GM18517 (cell line): ENCODE data around the gene ZNF160.
"Not testable (repeated sequence)": the region's sequence is repeated elsewhere in the genome, so short reads cannot be mapped to it uniquely, and the experiment has no call there.

Source experiments
- ATAC-seq: cut with Tn5 transposase; IDR thresholded peaks from one replicate; pipeline ENCODE4 v1.9.1; 2021; ENCODE audit warnings: mild to moderate bottlenecking, moderate library complexity; ENCODE audit not compliant: unreplicated experiment

The ZNF160 gene

GRCh38 chr19:53103234-53104203 lies at the start of gene ZNF160:
Gene ZNF160, minus strand, starts transcription at chr19:53103422. Its CDS starts 17,146 bp downstream, at chr19:53086276.
- peak; percentile 63 for ATAC-seq

GRCh38 chr19:53147645-53148044 lies 44.4 kb upstream of the ZNF160 start:
- no peak for ATAC-seq

- ATAC-seq: no peak
Observed at GRCh38 chr19:53140351-53140750, 37.1 kb upstream of the ZNF160 start.

DNA sequence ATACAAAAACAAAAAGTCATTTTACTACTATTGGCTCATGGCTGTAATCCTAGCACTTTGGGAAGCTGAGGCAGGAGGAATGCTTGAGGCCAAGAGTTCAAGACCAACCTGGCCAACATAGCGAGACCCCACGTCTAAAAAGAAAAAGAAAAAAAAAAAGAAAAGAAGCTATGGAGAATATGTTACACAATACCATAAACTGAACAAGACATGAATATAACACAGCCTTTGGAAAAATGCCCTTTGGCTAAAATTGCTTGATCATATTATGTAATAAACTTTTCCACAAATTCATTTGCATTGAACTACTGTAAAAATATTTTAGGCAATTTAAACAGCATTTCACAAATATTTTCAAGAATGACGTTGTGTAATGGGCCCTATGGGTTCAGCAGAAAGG lies 33.2 kb upstream of the ZNF160 start:
- ATAC-seq: no peak

DNA sequence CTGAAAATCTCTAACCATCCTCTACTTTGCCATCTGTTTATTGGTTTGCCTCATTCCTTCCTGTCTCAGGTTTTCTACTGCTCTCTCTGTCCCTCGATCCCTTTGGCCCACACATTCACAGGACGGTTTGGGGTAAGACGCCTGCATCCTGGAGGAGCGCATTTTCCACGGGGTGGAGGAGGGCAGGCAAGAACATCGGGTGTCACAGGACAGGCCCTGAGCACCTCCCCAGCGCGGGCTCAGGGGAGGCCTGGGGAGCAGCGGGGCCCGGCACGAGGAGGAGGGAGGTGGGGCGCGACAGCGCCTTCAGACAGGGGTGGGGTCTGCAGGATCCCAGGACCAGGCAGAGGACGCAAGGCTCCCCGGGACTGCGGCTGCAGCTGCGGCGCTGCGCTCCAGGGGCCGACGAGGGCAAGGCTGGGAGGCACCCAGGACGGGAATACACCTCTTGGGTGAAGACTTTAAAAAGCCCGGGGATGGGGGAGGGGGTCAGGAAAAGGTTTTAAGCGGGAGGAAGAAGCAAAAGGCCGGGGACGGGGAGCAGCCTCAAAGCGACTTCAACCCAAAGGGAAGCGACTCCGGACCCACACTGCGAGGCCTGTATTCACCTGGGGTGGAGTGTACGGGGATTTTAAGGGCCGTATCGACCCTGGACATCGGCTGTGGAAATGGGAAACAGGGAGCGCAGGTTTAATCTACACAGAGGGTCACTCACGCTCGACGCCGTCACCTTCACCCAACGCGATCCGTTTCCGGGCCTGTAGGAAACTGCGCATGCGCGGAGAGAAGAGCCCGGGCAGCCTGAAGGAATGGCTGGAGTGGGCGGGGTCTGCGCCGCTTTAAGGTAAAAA lies 29.1 kb upstream of the ZNF160 start, which contains the start of gene ZNF415:
Gene ZNF415, minus strand, starts transcription at position 770 of the 851 bp plus-strand sequence. CDS start 10,234 bp downstream, outside the sequence.
- ATAC-seq: no peak

GRCh38 chr19:53131727-53132126 lies 28.5 kb upstream of the ZNF160 start:
- ATAC-seq: no peak

DNA sequence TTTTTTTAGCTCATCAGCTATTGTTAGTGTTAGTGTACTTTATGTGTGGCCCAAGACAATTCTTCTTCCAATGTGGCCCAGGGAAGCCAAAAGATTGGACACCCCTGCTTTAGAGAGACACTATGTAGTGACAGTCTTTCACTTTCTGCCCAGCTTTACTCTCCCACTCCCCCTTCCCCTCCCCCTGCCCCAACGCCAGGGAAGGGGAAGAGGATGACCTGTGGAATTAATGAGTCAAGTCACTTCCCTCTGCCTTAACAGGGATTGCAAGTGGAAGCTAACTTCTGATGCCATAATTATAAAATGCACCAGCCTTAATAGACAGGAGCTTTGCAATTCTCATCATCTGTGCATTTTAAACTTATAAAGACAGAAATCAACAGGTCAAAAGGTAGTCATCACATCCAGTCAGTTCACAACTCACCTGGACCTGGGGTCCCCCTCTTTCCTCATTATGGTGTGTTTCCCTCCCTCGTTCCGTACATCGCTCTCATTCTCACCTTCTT lies 27.9 kb upstream of the ZNF160 start:
- ATAC-seq: no peak

- ATAC-seq: no peak
Observed at GRCh38 chr19:53130506-53130905, 27.3 kb upstream of the ZNF160 start.

- not testable (repeated sequence) for ATAC-seq
Observed at GRCh38 chr19:53126733-53127526, 23.7 kb upstream of the ZNF160 start.

DNA sequence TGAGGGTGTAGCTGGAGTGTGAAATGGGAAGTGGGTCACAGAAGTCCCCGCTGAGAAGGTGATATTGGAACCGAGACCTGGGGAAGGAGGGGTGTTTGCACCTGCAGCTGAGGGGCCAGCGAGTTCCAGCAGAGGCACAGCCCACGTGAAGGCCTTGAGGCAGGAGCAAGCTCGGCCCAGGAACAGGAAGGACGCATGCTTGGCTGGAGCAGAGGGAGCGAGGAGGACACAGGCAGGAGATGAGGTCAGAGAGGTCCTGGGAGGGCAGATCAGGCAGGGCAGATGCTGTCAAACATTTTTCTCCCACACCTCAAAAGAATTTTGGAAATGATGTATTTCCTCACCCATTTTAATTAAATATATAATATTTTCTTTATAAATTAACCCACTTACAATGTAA lies 20.2 kb upstream of the ZNF160 start:
- ATAC-seq: no peak

- ATAC-seq: no peak
Observed at GRCh38 chr19:53112286-53112685, 9.1 kb upstream of the ZNF160 start.

DNA sequence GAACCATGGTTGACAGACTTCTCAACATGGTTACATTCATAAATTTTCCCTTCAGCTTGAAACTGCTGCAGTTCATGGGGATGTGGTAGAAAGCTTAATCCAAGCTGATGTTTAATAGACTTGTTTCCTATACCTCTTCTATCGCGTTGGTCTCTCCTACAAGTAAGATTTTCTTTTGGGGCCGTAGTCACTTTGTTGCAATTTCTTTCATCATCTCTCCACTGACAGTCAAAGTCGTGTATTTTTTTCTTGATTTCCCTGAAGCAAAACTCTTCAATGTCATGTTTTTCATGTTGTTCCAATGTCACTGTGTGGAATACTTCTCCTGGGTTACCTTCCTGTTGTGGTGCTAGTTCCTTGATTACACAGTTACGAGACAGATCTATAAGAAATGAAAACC lies 6.3 kb upstream of the ZNF160 start:
- ATAC-seq: no peak

DNA sequence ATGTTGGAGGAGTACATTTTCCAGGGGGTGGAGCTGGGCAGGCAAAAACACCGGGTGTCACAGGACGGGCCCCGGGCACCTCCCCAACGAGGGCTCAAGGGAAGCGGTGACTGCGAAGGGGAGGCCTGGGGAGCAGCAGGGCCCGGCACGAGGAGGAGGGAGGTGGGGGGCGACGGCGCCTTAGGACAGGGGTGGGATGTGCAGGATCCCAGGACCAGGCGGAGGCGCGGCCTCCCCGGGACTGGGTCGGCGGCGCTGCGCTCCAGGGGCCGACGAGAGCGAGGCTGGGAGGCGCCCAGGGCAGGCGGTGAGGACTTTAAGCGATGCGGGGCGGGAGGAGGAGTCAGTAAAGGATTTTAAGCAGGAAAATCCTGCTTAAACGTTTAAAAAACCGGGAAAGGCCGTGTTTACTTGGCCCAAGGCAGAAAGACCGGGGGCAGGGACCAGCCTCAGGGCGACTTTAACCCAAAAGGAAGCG lies 427 bp downstream of the ZNF160 start:
- ATAC-seq: peak; percentile 6

DNA sequence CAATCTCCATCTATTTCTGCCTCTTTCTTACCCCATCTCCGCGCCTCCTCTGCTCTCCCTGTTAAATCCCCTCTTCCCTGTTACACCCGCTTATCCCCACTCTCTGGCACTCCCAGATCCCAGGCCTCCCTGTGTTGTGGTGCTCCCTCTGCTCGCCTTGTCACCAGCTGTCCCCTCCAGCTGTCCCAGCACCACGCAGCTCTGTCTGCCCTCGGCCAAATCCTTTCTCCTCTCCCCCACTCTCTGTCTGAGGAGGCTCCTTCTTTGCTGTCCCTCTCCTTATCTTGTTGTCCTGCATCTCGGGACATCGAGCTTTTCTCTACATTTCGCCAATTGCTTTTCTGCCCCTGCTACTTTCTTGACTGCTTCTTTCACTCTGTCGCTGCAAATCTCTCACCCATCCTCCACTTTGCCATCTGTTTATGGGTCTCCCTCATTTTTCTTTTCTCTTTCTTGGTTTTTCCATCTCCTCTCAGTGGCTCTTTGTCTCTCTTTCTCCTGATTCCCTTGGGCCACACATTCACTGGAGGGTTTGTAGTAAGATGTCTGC lies 941 bp downstream of the ZNF160 start:
- no peak for ATAC-seq

DNA sequence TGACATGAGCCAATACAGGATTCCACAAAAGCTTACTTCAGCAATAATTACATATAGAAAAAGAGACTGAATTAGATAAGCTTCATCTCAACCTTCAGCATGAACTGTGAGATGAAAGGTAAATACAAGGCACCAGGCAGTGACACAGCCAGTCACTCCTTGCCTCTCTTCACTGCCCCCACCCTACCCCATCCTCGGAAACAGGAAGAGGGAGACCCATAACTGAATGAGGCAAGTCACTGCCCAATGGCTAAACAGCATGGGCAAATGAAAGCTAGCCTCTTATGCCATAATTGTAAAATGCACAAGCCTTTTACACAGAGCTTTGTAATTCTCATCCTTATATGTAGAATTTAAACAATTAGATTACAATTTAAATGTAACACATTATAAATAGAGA lies 1.7 kb downstream of the ZNF160 start:
- ATAC-seq: no peak

DNA sequence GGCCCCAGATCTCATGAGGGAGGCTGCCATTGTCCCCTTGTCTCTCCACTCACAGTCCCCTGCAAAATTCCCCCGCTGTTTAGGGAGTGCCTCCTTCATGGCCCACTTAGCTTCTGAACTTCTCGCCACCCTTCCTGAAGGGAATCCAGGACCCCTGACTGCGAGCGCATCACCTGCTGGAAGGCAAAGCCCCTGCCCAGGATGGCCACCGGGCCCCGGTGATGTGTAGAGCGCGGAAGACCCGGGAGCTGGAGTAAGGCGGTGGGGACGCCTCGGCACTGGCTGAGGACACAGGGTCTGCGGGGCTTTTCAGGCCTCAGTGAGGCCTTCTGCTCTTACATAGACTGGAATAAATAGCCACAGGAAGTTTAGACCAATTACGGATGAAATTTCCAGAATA lies 4.7 kb downstream of the ZNF160 start:
- not testable (repeated sequence) for ATAC-seq

- not testable (repeated sequence) for ATAC-seq
Observed at GRCh38 chr19:53096982-53097690, 6.1 kb downstream of the ZNF160 start.

GRCh38 chr19:53096579-53096978 lies 6.6 kb downstream of the ZNF160 start:
- not testable (repeated sequence) for ATAC-seq
